ENCODE results near the gene SLC13A5.
A peak's percentile ranks its signal among the peaks of the same experiment; 100 is the strongest.
"Not testable (repeated sequence)": the region's sequence is repeated elsewhere in the genome, so short reads cannot be mapped to it uniquely, and the experiment has no call there.

SLC13A5 gene

DNA sequence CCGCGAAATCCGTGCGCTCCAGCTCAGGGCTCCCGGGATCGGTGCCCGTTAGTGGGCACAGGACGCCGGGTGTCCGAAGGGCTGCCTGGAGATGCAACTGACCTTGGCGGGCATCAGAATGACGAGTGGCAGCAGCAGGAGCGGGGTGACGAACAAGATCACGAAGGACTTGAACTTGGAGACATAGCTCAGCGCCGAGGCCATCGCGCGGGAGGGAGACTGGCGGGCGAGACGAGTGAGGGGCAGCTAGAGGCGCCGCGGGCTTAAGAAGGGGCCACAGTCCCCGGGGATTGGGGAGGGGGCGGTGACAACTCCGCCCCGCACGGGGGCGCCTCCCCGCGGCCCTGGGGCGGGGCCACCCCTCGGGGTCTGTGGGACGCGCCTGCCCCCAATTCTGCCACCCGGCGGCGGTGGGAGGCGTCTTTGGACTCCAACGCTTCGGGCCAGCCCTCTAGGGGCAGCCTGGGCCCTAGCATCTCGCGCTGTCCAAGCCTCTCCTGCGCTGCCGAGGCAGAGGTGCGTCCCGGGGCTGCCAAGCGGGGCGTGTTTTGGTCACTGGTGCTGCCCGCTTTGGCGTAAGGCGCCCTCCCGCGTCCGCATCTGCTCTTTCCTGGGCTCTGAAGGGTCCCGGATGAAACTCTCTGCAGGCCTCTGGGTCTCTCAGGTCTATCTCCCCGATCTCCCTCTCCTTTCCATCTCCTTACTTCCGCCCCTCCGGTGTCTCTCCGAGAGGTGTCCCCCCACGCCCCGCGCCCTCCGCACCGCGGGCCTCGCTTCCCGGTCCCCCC lies at the start of gene SLC13A5:
Gene SLC13A5 (minus strand): TSS at position 240 of the 788 bp plus-strand sequence. CDS start 36 bp downstream, at position 204.
- DNase-seq (ENCODE audit: low spot score), result no peak
- no peak for FAIRE-seq

DNA sequence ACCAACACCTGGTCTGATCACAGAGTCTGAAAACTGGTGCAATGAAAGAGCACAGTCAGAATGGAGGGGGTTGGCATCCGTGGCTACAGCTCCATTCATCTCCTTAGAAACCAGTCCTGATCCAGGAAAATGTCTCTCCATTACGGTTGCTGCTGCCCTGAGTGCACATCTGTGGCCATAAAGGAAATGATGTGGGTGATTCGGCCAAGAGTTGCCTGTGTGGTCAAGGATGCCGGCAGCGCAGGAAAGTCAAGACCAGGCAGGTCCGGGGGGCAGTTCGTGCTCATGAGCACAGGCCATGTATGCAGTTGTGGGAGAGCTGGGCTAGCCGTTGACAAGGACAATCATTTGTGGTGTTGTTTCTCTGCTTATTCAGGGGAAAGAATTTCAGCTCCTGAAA lies 48.6 kb upstream of the SLC13A5 start:
- FAIRE-seq, result no peak
- no peak for DNase-seq (ENCODE audit: low spot score)

DNA sequence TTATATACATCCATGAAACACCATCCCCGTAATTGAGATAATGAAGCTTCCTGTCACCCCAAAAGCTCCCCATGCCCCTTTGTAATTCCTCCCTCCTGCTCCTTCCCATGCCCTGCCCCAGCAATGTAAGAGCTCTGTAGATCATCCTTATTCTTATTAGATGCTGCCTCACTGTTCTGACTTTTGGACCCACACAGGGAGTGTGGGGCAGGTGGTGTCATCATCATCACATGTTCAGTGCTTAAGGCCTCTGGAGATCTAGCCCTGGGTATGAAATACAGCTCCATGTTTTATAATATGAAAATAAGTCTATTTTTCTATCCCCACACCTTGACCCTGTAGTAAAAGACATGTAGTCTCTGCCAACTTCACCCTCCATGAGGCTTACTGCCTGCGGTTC lies 44.6 kb upstream of the SLC13A5 start:
- DNase-seq (ENCODE audit: low spot score) (no peak), FAIRE-seq (no peak)

DNA sequence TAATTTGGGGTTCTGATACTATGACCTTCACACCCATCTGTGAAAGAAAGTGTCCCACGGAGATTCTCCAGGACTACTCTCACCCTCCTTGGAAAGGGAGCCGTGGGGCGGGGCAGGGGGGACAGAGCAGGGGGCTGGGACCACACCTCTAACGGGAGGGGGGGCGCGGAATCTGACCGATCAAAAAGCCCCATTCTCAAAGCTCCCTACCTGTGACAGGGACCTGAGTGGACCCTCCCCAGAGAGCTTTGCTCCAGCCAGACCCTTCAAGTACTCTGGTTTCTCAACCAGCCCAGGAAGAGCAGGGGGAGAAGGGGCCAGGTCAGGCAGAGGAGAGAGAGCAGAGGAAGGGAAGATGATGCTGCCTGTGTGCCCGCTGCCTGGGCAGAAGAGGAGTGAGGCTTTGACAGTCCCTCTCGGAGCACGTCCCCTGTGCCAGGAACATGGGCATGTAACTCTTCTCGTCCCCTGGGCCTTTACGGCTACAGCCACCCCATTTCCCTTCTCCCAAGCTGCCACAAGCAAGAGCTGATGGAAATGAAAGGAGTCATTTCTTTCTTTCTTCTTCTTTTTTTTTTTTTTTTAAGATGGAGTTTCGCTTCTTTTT lies 43.4 kb upstream of the SLC13A5 start:
- DNase-seq (ENCODE audit: low spot score) (no peak), FAIRE-seq (no peak)

DNA sequence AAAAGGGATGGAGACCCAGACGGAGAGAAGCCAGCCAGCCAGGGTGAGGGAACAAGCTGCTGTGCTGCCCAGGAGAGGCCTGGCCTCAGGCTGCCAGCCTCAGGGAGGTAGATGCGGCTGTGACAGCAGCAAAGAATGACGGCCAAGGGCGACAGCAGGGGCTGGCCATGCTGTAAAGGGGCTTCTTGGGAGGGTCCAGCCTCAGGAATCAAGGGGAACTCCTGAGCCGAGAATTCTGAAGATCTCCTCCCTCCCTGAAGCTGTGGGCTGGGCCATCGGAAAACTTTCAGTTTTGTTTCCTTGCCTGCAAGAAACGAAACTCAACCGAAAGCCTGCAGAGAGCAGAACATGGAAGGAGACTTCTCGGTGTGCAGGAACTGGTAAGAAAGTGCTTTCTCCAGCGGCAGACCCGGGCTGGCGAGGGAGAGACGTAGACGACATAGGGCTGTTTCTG lies 42.6 kb upstream of the SLC13A5 start, which contains the start of gene XAF1:
Gene XAF1 (plus strand): TSS at position 316 of the 454 bp plus-strand sequence. CDS start 33 bp downstream, at position 349.
- no peak for FAIRE-seq
- no peak for DNase-seq (ENCODE audit: low spot score)

DNA sequence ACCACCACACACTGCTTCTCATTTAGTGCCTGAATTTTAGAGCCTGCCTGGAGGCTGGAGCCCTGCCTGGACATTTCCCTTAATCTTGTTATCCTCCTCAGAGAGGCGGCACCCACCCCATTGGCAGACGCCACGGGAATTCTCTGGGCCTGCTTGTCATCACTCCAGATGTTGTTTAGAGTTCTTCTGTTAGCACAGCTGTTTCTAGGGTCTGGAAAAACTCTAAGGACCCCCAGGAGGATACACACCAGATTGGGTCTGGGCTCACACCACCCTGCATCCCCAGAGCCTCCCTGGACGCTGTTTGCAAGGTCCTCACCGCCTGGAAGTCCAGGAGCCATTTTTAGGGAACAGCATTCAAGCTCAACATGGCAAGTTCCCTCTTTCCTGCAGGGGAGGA lies 42.1 kb upstream of the SLC13A5 start:
- FAIRE-seq (no peak), DNase-seq (ENCODE audit: low spot score) (no peak)

DNA sequence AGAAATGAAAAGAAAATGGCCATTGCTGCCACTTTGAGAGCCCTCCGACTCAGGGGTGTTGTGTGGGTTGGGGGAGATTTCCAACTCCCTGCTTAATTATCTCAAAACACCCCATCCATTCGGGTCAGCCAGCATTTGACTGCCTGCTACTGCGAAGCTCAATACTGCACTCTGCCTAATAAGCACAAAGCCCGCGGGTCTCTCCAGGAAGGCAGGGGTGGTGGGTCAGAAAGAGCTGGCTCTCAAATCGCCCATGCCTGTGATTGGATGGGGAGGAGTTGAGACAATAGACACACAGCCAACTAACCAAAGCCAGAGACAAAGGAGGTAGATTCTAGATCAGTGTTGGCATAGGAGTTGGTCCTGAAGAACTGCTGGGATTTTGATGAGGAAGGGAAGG lies 40.4 kb upstream of the SLC13A5 start:
- DNase-seq (ENCODE audit: low spot score), result no peak
- FAIRE-seq, result no peak

DNA sequence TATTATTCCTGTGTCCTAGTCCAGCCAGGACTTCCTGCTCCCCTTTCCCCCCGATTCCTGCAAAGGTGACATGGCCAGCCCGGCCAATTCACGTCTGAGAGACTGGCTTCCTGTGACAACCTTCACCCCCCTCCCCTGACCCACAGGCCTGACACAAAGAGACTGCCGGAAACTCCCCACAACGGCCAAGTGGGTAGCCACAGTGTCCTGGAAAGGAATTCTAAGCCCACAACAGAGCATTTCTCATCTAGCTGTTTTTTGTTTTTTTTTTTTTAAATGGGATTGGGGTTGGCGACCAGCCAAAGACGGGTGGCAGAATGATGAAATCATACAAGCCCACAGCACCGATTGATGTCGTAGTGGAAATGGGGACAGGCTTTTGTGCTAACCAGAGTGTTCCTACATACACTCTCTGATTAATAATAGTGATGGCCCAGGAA lies 39.9 kb upstream of the SLC13A5 start:
- no peak for FAIRE-seq
- DNase-seq (ENCODE audit: low spot score), result peak; percentile 80

DNA sequence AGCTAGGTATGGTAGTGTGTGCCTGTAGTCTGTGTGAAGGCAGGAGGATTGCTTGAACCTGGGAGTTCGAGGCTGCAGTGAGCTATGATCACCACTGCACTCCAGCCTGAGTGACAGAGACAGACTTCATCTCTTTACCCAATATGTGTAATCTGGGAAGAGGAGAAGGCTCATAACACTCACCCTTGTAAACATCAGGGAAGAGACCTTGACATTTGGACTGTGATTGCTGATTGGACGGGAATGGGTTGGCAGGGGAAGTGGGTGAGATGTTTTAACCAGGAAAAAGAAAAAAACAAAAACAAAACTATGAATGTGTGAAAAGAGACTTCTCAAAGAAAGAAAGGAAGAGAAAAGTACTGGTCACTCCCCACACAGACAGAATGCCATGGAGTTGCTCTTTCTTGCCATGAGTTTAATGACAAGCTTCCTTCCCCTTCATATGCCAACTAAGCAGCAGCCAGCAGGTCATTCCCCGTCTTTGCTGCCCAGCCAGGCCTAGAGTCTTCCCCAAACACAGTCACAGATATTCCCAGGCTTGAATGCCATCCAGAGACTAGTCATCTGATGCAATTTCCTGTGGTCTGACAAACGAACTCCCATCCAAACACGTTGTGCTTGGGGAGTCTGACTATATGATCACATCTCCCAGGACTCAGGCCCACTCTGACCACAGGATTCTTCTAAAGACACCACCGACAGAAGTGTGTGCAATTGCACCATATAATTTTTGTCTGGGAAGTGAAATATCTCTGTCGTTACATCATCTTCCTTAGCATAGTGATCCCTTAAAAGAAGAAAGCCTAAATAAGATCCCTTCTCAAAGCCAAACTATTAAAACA lies 39.1 kb upstream of the SLC13A5 start:
- FAIRE-seq, result no peak
- peak; percentile 83 for DNase-seq (ENCODE audit: low spot score)

DNA sequence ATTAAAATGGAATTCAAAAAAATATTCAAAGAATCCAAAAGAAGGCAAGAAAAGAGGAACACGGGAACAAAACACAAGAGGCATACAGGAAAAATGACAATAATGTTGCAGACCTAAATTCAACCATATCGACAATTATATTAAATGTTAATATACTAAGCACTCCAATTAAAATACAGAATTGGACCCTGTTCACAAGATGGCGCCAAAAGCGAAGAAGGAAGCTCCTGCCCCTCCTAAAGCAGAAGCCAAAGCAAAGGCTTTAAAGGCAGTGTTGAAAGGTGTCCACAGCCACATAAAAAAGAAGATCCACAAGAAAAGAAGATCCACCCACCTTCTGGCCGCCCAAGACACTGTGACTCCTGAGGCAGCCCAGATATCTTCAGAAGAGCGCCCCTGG lies 36.4 kb upstream of the SLC13A5 start:
- DNase-seq (ENCODE audit: low spot score) (no peak), FAIRE-seq (no peak)

DNA sequence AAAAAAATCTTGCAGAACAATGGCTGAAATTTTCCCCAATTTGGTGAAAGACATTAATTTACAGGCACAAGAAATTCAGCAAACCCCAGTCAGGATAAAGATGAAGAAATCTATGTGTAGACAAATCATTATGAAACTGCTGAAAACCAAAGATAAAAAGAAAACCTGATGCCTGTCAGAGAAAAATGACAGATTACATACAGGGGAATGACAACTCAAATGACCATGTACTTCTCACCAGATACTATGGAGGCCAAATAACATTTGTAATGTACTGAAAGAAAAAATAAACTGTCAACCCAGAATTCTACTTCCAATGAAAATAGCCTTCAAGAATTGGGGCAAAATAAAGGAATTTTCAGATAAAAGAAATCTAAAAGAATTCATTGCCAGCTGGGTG lies 35.4 kb upstream of the SLC13A5 start:
- DNase-seq (ENCODE audit: low spot score), result no peak

DNA sequence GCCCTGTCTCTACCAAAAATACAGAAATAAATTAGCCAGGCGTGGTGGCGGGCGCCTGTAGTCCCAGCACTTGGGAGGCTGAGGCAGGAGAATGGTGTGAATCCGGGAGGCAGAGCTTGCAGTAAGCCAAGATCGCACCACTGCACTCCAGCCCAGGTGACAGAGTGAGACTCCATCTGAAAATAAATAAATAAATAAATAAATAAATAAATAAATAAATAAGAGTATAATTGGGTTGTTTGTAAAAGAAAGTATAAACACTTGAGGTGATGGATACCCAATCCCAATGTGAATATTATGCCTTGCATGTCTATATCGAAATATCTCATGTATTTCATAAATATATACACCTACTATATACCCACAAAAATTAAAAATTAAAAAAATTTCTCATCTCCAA lies 33.5 kb upstream of the SLC13A5 start:
- not testable (repeated sequence) for DNase-seq (ENCODE audit: low spot score); FAIRE-seq

More for the DNA sequence above, 35.4 kb upstream of the SLC13A5 start:
- no peak for FAIRE-seq

DNA sequence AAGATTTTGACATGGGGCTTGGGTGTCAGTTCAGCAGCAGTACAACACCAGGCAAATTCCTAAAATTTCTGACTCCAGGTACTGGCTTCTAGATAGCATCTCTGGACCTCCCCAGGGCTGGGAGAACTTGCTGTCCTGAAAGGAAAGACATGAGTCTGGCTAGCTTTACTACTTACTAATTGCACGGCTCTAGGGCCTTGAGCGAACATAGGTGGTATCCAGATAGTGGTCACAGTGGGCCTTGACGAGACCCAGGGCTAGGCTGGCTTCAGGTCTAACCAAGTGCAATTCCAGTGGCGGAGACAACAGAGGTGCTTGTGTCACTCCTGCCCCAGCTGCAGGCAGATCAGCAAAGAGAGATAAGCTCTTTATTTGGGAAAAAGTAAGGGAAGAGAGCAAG lies 16.4 kb upstream of the SLC13A5 start:
- no peak for DNase-seq (ENCODE audit: low spot score)
- no peak for FAIRE-seq

DNA sequence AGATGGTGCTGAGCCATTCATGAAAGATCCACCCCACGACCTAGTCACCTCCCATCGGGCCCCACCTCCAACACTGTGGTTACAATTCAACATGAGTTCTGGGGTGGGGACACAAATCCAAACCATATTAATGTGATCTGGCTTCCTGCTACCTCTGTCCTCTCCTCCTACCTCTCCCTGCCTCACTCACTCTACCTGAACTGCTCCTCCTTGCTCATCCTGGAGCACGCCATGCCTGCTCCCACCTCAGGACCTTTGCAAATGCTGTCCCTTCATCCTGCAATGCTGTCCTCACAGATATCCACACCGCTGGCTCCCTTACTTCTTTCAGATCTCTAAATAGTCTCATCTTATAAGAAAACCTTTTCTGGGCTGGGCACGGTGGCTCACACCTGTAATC lies 10.8 kb upstream of the SLC13A5 start:
- FAIRE-seq, result no peak
- no peak for DNase-seq (ENCODE audit: low spot score)

DNA sequence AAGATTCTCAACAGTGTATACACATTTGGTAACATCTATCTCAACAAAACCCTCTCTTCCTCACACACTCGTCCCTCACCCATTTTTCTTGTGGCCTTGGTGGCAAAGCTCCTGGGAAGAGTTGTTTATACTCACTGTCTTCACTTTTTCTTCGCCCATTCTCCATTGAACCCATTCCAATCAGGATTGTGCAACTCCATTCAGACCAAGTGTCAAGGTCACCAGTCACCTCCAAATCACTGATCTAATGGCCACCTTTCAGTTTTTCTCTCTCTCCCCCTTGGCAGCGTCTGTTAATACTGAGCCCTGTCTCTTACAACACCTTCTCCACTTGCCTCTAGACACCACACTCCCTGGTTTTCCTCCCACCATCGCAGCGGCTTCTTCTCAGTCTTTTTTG lies 8.6 kb upstream of the SLC13A5 start:
- FAIRE-seq (no peak), DNase-seq (ENCODE audit: low spot score) (no peak)

DNA sequence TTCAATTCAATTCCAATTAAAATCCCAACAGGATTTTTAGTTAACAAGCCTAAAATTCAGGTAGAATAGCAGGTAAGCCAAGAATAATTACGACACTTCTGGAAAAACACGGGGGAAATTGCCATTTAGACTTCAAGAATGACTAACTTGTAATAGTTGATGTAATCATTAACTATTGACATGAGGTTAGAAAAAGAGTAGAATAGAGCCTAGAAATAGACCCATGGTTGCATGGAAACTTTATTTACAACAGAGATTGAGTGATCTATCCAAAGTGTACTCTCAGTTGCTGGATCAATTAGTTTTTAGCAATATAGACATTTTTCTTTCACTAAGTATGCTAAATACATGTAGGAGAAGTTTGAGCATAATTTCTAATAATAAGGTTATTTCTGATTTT lies 3.6 kb upstream of the SLC13A5 start:
- FAIRE-seq (no peak), DNase-seq (ENCODE audit: low spot score) (no peak)

DNA sequence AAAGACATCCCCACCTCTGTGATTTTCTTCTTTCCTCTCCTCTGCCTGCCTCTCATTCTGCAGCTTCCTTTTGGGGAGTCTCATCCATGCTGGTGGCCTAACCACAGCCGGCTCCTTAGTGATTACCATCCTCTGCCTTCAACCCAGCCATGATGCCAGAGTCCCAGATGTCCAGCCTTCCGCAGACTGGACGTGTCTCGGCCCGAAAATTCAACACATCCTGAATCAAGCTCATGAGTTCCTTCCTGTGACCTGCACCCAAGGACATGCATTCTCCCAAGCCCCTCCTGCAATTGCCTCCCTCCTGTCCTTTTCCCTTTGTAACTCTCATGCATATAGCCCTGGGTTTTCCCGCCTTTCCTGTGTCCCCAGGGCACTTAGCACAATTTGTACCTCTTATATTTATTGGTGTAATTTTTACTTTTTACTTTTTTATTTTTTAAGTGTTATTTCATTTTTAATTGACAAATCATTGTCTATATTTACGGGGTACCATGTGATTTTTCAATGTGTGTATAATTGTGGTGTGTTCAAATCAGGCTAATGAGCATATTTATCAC lies 1.2 kb upstream of the SLC13A5 start:
- DNase-seq (ENCODE audit: low spot score) (no peak), FAIRE-seq (no peak)

DNA sequence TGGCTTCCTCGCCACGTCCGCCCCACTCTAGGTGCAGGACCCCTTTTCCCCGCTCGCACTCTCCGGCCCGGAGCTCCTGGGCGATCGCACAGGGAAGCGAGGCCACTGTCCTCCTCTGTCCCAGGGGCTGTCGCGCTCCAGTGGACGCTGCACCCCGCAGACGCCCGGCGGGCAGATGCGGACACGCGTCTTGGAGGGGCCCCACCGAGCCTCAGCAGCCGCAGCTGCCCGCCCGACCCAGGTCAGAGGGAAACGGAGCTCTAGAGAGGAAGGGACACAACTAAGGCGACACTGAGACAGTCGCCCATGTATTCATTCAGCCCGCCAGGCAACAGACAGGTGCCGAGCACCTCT lies 726 bp upstream of the SLC13A5 start:
- no peak for FAIRE-seq
- no peak for DNase-seq (ENCODE audit: low spot score)

DNA sequence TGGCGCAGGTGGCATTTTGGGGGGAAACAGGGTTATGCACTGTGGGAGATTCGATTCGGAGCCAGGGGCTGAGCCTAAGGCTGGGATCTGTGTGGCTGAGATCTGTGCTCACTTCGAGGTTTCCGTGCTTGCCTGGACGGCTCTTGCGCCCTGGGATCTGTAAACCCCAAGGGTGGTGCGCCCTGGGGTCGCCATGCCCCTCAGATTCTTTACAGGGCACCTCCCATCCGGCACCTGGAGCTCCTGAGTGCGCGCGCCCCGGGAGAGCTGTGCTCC lies 377 bp downstream of the SLC13A5 start:
- FAIRE-seq, result no peak
- DNase-seq (ENCODE audit: low spot score), result no peak

DNA sequence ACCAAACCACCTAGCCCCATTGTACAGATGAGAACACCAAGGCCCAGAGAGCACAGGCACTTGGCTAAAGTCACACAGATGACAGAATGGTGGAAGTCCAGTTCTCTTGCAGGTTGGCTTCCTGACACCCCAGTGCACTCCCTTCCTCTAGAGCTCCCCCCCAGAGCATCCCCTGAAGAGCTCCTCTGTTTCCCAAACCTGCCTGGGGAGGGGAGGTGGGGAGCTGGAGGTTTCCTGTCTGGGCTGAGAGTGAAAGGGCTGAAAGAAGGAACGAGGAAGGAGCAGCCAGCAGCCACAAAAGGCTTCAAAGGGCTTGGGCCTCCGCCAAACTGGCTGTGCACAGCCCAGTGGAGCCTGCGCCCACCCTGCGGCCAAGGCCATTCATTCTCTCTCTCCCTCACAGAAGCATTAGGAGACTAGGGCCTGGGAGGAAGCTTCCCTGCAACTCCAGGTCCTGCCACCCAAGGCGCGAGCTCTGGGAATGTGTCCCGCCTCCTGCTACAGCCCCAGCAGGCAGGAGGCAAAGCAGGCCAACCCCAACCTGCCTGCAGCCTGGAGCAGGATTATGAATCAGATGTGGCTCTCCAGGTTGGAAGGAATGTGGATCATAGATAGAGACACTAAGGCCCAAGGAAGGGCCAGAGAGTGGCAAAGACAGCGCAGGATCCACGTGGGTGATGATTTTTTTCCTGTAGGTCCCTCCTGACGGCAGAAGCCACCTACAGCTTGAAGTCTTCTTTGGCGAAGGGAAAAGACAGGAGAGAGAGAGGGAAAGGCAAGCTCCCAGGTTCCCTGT lies 913 bp downstream of the SLC13A5 start:
- no peak for FAIRE-seq
- peak; percentile 65 for DNase-seq (ENCODE audit: low spot score)

DNA sequence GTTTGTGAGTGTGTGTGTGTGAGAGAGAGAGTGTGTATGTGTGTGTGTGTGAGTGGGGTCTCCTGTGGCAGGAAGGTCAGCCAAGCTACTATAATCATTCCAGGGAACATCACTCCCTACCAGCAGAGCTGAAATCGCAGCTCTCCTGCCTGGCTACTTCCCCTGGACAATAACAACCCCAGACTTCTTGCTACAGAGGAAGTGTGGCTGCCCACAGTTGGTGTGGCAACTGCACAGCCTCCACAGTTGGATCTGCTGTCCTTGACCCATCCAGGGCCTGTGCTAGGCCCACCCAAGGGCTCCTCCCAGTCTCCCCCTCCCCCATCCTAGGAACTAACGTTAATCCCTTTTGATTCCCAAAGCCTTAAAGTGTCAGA lies 1.5 kb downstream of the SLC13A5 start:
- DNase-seq (ENCODE audit: low spot score) (no peak), FAIRE-seq (peak; percentile 17)
